Neural crest cell (in vitro differentiated cells): Measurements from ENCODE around the gene WNT11. TPM values are rescaled to one million over a fixed set of nuclear protein-coding genes. Genes with fewer than 3 reads are reported as not detected.
"Not testable (repeated sequence)": the region's sequence is repeated elsewhere in the genome, so short reads cannot be mapped to it uniquely, and the experiment has no call there.

Source experiments
- DNase-seq: peaks from one replicate; pipeline ENCODE4 v3.0.0; 2021; ENCODE audit warnings: low read depth, mixed read lengths, low spot score
- H3K27ac Mint-ChIP-seq: one replicate; pipeline ENCODE4 v1.8.0; 2021; ENCODE audit warnings: mild to moderate bottlenecking, mixed read lengths; ENCODE audit not compliant: unreplicated experiment
- H3K27me3 Mint-ChIP-seq: 2 replicates; pipeline ENCODE4 v1.8.0; 2021; ENCODE audit warnings: low read depth, mild to moderate bottlenecking, mixed read lengths
- H3K36me3 Mint-ChIP-seq: 2 replicates; pipeline ENCODE4 v1.8.0; 2021; ENCODE audit warnings: low read depth, mild to moderate bottlenecking, mixed read lengths
- H3K4me1 Mint-ChIP-seq: 2 replicates; pipeline ENCODE4 v1.8.0; 2021; ENCODE audit warnings: mixed read lengths
- H3K4me3 Mint-ChIP-seq: one replicate; pipeline ENCODE4 v1.8.0; 2021; ENCODE audit warnings: mild to moderate bottlenecking, mixed read lengths
- H3K9me3 Mint-ChIP-seq: 2 replicates; pipeline ENCODE4 v1.8.0; 2021; ENCODE audit warnings: mixed read lengths
- CTCF ChIP-seq: fragments of 200-600 bp; sonication (generic); conservative IDR thresholded peaks from 2 replicates; pipeline ENCODE4 v1.5.0; 2021; ENCODE audit warnings: antibody characterized with exemption, mild to moderate bottlenecking
- total RNA-seq: library from RNA; stranded (reverse); gene quantifications from 2 replicates; pipeline ENCODE4 v1.2.1, GENCODE V29; 2021

The WNT11 gene
- total RNA-seq, 1 donor from 2014 or later = 0.19 TPM

GRCh38 chr11:76203131-76203925 is 3.0 kb downstream of the WNT11 start:
- DNase-seq = no peak
- no peak overlapping the region for H3K27ac Mint-ChIP-seq
- H3K27me3 Mint-ChIP-seq = peaks cover 54% of the 10 kb centered on the region

GRCh38 chr11:76201672-76202412 is 4.5 kb downstream of the WNT11 start:
- Mint-ChIP-seq H3K4me1 (peaks cover 7% of the 10 kb centered on the region), H3K36me3 (no peaks in the 10 kb centered on the region), H3K27ac (no peak overlapping the region), H3K9me3 (no peaks in the 10 kb centered on the region), H3K27me3 (peaks cover 39% of the 10 kb centered on the region), H3K4me3 (no peak overlapping the region)
- TF ChIP-seq CTCF = no peak
- no peak for DNase-seq

More at GRCh38 chr11:76203131-76203925, 3.0 kb downstream of the WNT11 start:
- H3K4me3 Mint-ChIP-seq = no peak overlapping the region
- peaks cover 12% of the 10 kb centered on the region for H3K4me1 Mint-ChIP-seq
- H3K36me3 Mint-ChIP-seq = no peaks in the 10 kb centered on the region
- no peak for TF ChIP-seq CTCF
- H3K9me3 Mint-ChIP-seq = no peaks in the 10 kb centered on the region

- peaks cover 33% of the 10 kb centered on the region for H3K27me3 Mint-ChIP-seq
- no peak overlapping the region for H3K4me3 Mint-ChIP-seq
- H3K9me3 Mint-ChIP-seq = no peaks in the 10 kb centered on the region
Measured at GRCh38 chr11:76201056-76201455, 5.2 kb downstream of the WNT11 start.

GRCh38 chr11:76200006-76200940 is 6.0 kb downstream of the WNT11 start:
- H3K36me3 Mint-ChIP-seq = no peaks in the 10 kb centered on the region
- H3K9me3 Mint-ChIP-seq = no peaks in the 10 kb centered on the region
- peaks cover under 1% of the 10 kb centered on the region for H3K4me1 Mint-ChIP-seq
- peaks cover 25% of the 10 kb centered on the region for H3K27me3 Mint-ChIP-seq
- no peak for DNase-seq
- no peak for TF ChIP-seq CTCF
- H3K27ac Mint-ChIP-seq = peak overlapping the region; percentile 35
- no peak overlapping the region for H3K4me3 Mint-ChIP-seq

More at GRCh38 chr11:76201056-76201455, 5.2 kb downstream of the WNT11 start:
- no peak for DNase-seq
- no peak for TF ChIP-seq CTCF
- no peaks in the 10 kb centered on the region for H3K36me3 Mint-ChIP-seq
- H3K4me1 Mint-ChIP-seq = peaks cover 7% of the 10 kb centered on the region
- H3K27ac Mint-ChIP-seq = no peak overlapping the region

GRCh38 chr11:76198691-76199090 is 7.6 kb downstream of the WNT11 start:
- H3K9me3 Mint-ChIP-seq, H3K4me1 Mint-ChIP-seq, H3K27me3 Mint-ChIP-seq, H3K36me3 Mint-ChIP-seq, H3K4me3 Mint-ChIP-seq, DNase-seq: not testable (repeated sequence)
- peak overlapping the region; percentile 8 for H3K27ac Mint-ChIP-seq
